ENCODE results near the gene PMEL.
"Not testable (repeated sequence)": the region's sequence is repeated elsewhere in the genome, so short reads cannot be mapped to it uniquely, and the experiment has no call there.

PMEL gene

GRCh38 chr12:55991110-55991509 lies 25.3 kb upstream of the PMEL start:
- intact Hi-C loops (cut with DNase I; ENCODE audit: low total_unique reads), result loop anchor here (5.0 to 10.0 kb wide), 2 partner anchors 36 to 114 kb away; partner anchors contain the start of gene PA2G4
- no peak overlapping the region for H3K27ac ChIP-seq
- peaks cover 70 to 91% (median 89%) of the 10 kb centered on the region in 3 donors for H3K36me3 ChIP-seq
- no peaks in the 10 kb centered on the region for H3K9me3 ChIP-seq
- H3K4me3 ChIP-seq, result no peak overlapping the region
- H3K4me1 ChIP-seq, result no peaks in the 10 kb centered on the region
- no peaks in the 10 kb centered on the region for H3K27me3 ChIP-seq
- TF ChIP-seq, protein P1, sequence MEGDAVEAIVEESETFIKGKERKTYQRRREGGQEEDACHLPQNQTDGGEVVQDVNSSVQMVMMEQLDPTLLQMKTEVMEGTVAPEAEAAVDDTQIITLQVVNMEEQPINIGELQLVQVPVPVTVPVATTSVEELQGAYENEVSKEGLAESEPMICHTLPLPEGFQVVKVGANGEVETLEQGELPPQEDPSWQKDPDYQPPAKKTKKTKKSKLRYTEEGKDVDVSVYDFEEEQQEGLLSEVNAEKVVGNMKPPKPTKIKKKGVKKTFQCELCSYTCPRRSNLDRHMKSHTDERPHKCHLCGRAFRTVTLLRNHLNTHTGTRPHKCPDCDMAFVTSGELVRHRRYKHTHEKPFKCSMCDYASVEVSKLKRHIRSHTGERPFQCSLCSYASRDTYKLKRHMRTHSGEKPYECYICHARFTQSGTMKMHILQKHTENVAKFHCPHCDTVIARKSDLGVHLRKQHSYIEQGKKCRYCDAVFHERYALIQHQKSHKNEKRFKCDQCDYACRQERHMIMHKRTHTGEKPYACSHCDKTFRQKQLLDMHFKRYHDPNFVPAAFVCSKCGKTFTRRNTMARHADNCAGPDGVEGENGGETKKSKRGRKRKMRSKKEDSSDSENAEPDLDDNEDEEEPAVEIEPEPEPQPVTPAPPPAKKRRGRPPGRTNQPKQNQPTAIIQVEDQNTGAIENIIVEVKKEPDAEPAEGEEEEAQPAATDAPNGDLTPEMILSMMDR (IDR thresholded peaks at IDR 0.05), result no peak
- DNase-seq, result no peak

DNA sequence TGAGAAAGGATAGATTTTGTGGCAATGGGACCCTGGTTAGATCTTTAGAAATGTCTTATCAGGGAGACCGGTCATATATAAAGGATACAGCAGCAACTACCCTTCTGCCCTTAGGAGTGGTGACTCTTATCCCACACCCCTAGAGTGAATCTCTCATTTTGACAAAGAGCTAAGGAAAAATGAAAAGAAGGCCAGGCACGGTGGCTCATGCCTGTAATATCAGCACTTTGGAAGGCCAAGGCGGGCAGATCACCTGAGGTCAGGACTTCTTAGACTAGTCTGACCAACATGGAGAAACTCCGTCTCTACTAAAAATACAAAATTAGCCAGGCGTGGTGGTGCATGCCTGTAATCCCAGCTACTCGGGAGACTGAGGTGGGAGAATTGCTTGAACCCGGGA lies 20.1 kb upstream of the PMEL start:
- H3K36me3 ChIP-seq, result peaks cover 43 to 85% (median 74%) of the 10 kb centered on the region in 3 donors
- intact Hi-C loops (cut with DNase I; ENCODE audit: low total_unique reads); DNase-seq; H3K4me3 ChIP-seq; H3K27ac ChIP-seq; H3K4me1 ChIP-seq; H3K27me3 ChIP-seq; H3K9me3 ChIP-seq: not testable (repeated sequence)

DNA sequence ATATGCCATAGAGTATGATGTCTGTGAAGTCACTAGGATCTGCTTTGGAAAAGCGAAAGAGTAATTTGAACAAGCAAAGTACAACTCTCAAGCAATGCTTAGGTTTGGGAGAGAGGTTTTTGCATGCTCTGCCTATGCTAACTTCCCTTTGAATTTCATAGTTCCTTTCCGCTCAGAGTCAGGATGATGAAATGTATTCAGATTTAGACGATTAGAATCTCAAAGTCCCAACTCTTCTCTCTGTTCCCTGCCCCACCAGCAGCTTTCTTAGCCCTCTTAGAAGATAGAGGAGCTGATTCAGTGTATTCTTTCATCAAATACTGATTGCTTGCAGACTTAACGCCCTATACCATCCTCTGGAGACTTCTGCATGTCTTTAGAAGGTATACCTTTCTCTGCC lies 19.5 kb upstream of the PMEL start:
- Histone ChIP-seq H3K4me3 (no peak overlapping the region), H3K27me3 (no peaks in the 10 kb centered on the region), H3K27ac (no peak overlapping the region), H3K36me3 (peaks cover 37 to 85% (median 73%) of the 10 kb centered on the region in 3 donors), H3K9me3 (no peaks in the 10 kb centered on the region), H3K4me1 (no peaks in the 10 kb centered on the region)
- TF ChIP-seq, protein P1 (IDR thresholded peaks at IDR 0.05), result no peak
- intact Hi-C loops (cut with DNase I; ENCODE audit: low total_unique reads), result no loop called here
- no peak for DNase-seq

DNA sequence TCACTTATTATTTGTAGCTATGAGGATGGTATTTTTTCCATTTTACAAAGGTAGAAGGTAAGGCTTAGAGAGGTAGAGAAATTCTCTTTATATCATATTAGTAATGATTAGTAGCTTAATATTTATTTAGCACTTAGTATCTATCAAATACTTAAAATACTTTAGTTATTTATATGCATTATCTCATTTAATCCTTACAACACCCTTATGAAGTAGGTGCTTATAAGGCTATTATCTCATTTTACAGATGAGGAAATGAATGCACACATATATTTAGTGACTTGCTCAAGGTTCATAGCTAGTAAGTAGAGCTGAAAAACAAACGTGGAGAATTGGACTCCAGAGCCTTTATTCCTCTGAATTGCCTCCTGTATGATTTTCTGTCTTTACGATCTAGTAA lies 19.0 kb upstream of the PMEL start:
- TF ChIP-seq, protein P1 (IDR thresholded peaks at IDR 0.05), result no peak
- Histone ChIP-seq H3K27ac (no peak overlapping the region), H3K9me3 (no peaks in the 10 kb centered on the region), H3K27me3 (no peaks in the 10 kb centered on the region), H3K36me3 (peaks cover 32 to 85% (median 68%) of the 10 kb centered on the region in 3 donors), H3K4me3 (no peak overlapping the region), H3K4me1 (no peaks in the 10 kb centered on the region)
- intact Hi-C loops (cut with DNase I; ENCODE audit: low total_unique reads), result no loop called here
- no peak for DNase-seq

DNA sequence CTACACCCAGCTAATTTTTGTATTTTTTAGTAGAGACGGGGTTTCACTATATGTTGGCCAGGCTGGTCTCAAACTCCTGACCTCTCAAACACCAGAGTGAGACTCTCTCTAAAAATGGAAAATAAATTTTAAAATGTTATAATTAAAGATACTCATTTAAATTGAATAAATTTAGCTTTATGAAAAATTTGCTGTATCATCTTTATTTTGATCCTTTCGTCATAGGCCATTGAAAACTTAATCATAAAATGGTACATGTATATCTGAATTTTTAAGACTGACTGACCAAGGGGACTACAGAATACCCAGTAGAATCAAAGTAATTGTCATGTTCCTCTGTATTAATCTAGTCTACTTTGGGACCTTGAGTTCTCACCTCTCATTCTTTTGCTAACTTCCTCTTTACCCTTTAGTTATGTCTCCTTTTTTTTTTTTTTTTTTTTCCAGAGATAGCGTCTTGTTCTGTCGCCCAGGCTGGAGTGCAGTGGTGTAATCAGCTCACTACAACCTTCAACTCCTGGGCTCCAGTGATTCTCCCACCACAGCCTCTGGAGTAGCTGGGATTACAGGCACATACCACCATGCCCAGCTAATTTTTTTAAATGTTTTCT lies 17.5 kb upstream of the PMEL start:
- Histone ChIP-seq H3K36me3 (peaks cover 21 to 78% (median 53%) of the 10 kb centered on the region in 3 donors), H3K27me3 (no peaks in the 10 kb centered on the region), H3K4me1 (peaks cover 0 to 4% (median 0%) of the 10 kb centered on the region in 4 donors), H3K9me3 (no peaks in the 10 kb centered on the region), H3K4me3 (no peak overlapping the region), H3K27ac (no peak overlapping the region)
- DNase-seq, result no peak
- TF ChIP-seq, protein P1 (IDR thresholded peaks at IDR 0.05), result no peak
- intact Hi-C loops (cut with DNase I; ENCODE audit: low total_unique reads), result no loop called here

- intact Hi-C loops (cut with DNase I; ENCODE audit: low total_unique reads), result no loop called here
These were observed 16.6 kb upstream of the PMEL start for GRCh38 chr12:55982319-55982936.

DNA sequence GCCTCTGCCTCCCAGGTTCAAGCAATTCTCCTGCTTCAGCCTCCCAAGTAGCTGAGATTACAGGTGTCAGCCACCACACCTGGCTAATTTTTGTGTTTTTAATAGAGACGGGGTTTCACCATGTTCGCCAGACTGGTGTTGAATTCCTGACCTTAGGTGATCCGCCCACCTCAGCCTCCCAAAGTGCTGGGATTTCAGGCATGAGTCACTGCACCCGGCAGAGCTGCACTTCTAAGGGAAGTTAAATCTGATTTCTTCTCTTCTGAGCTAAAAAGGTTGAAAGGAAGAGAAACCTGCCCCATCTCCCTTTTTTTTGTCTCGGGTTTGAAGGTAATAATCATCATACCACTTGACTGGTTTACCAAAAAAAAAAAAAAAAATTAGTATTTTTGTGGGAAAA lies 16.0 kb upstream of the PMEL start:
- H3K4me3 ChIP-seq, result not testable (repeated sequence)

More at GRCh38 chr12:55982319-55982936, 16.6 kb upstream of the PMEL start:
- Histone ChIP-seq H3K27me3 (no peaks in the 10 kb centered on the region), H3K4me3 (no peak overlapping the region), H3K4me1 (peaks cover 0 to 9% (median 5%) of the 10 kb centered on the region in 4 donors), H3K36me3 (peaks cover 13 to 69% (median 44%) of the 10 kb centered on the region in 3 donors), H3K9me3 (no peaks in the 10 kb centered on the region), H3K27ac (no peak overlapping the region)
- TF ChIP-seq, protein P1 (IDR thresholded peaks at IDR 0.05), result no peak
- no peak for DNase-seq

More for the DNA sequence above, 16.0 kb upstream of the PMEL start:
- peaks cover 0 to 14% (median 10%) of the 10 kb centered on the region in 4 donors for H3K4me1 ChIP-seq
- H3K27ac ChIP-seq; intact Hi-C loops (cut with DNase I; ENCODE audit: low total_unique reads); DNase-seq; H3K9me3 ChIP-seq; H3K27me3 ChIP-seq: not testable (repeated sequence)
- H3K36me3 ChIP-seq, result peaks cover 7 to 64% (median 39%) of the 10 kb centered on the region in 3 donors

Measured in tibial artery (tissue), 4 donors.